NCI-H1694 (cell line): ENCODE measurements around the gene TMC8.

Experiments used
- DNase-seq: peaks from one replicate; lab custom pipeline; 2025; lab: John Stamatoyannopoulos, UW

Gene TMC8

DNA sequence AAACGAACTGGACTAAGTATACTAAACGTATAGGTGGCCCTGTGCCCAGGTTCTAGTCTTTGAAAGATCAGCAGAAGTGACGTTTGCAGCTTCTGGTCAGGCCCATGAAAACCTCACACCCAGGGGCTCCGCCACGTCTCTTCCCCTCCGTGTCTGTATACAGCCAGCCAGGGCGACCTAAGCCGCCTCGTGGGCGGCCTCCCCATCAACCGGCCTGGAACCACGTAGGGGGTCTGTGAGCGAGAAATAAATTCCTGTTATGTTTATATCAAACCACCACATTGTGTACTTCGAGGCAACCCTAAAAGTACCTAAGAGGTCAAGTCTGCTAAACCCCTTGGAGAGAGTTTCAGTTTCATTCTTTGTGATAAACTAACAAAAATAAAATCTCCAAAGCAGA, 49.5 kb downstream of the TMC8 start:
- no peak for DNase-seq

GRCh38 chr17:78180508-78180907, 49.9 kb downstream of the TMC8 start:
- no peak for DNase-seq

- DNase-seq = no peak
Measured at GRCh38 chr17:78182504-78182903, 51.9 kb downstream of the TMC8 start.

GRCh38 chr17:78183916-78184315, 53.3 kb downstream of the TMC8 start:
- DNase-seq = no peak

DNA sequence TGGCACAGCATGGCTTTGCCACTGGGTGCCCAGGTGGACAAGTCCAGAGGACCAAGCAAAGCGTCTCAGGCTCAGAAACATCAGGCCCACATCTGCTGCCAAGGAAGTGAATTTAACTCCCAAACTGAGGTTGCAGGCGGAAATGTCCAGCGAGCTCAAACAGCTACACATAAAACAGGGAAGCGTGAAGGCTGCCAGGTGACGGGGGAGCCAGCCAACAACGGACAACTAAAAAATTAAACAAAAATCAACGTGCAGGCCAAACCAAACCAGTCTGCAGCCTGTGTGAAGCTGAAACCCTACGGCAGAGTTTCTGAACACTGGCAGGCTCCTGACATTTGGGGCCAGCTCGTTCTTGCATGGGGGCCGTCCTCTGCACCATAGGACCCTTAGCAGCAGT, 53.8 kb downstream of the TMC8 start:
- no peak for DNase-seq

GRCh38 chr17:78184868-78185267, 54.3 kb downstream of the TMC8 start:
- DNase-seq = no peak

GRCh38 chr17:78185981-78186691, 55.6 kb downstream of the TMC8 start:
- DNase-seq = no peak

- DNase-seq = peak; percentile 95
Measured at GRCh38 chr17:78186692-78187595, 56.4 kb downstream of the TMC8 start, which contains the start of the genes AFMID and TK1. Gene AFMID (plus strand): TSS chr17:78187362. CDS start chr17:78187371, 9 bp downstream. Gene TK1 (minus strand): TSS chr17:78187052. CDS start chr17:78186994, 58 bp downstream.
